K562 (cell line): ENCODE results near the gene MYLIP. TPM values are rescaled to one million over a fixed set of nuclear protein-coding genes. Genes with fewer than 3 reads are reported as not detected.

Experiments used
- ATAC-seq: fragments of 200-7000 bp; cut with Tn5 transposase; 3 replicates; pipeline ENCODE4 v1.9.1; 2020; ENCODE audit warnings: moderate library complexity
- BruUV-seq: library from RNA; stranded (reverse); fragments of 400-500 nt; replicated peaks from 2 replicates; lab custom pipeline; 2021; lab: Mats Ljungman, UMichigan
- CTCF ChIA-PET: fragments of 300-600 bp; formaldehyde crosslinking; extraction: SDS; loops from one replicate; lab custom pipeline; 2021; ENCODE audit warnings: low intra/inter-chr PET ratio; lab: Yijun Ruan, JAX
- POLR2A ChIA-PET: fragments of 300-600, 350-650 bp; sonication (Branson Sonifier 250); formaldehyde crosslinking; extraction: SDS; loops from one replicate; lab custom pipeline; 2021; ENCODE audit warnings: antibody characterized with exemption, inconsistent platforms; lab: Yijun Ruan, JAX
- DNase-seq, 4 experiments: peaks; one replicate each; pipeline versions ENCODE4 v3.0.0 to v3.0.0-alpha.2; 2011 to 2018; ENCODE audit warnings: low spot score in 3 of 4, mixed read lengths in 3 of 4; ENCODE audit errors: extremely low read depth in 1 of 4
- FAIRE-seq: peaks from 2 replicates; lab custom pipeline; 2011; peaks lifted over from hg19 to GRCh38; lab: Jason Lieb, UNC
- H2AFZ ChIP-seq: 2 replicates; pipeline ENCODE4 v1.6.0; 2011; ENCODE audit warnings: low read depth, low read length, control low read depth, inconsistent platforms
- H3K27ac ChIP-seq: fragments of 200-600 bp; 3 replicates; pipeline ENCODE4 v1.8.0; 2011; ENCODE audit warnings: low read depth, mild to moderate bottlenecking, control low read depth, inconsistent platforms, low read length, moderate library complexity, mixed read lengths; ENCODE audit errors: extremely low read depth
- H3K27me3 ChIP-seq, 2 experiments: fragments of 300-600 bp in 1 of 2; 2 replicates in 1 of 2; 3 replicates in 1 of 2; pipeline versions ENCODE4 v1.6.0 to v1.8.0; 2011; ENCODE audit warnings: inconsistent platforms in 2 of 2, low read length in 2 of 2, mild to moderate bottlenecking in 1 of 2, mixed read lengths in 1 of 2, moderate library complexity in 1 of 2; ENCODE audit not compliant: control insufficient read depth in 2 of 2, insufficient read depth in 2 of 2
- H3K36me3 ChIP-seq: fragments of 300-600 bp; 3 replicates; pipeline ENCODE4 v1.8.0; 2011; ENCODE audit warnings: mild to moderate bottlenecking, low read length, inconsistent platforms; ENCODE audit not compliant: control insufficient read depth, insufficient read depth
- H3K4me1 ChIP-seq, 2 experiments: fragments of 200-600 bp in 1 of 2; replicated peaks in 1 of 2; 2 replicates in 1 of 2; 3 replicates in 1 of 2; pipeline versions ENCODE4 v1.5.1 to v1.8.0; 2011; ENCODE audit warnings: inconsistent platforms in 2 of 2, low read length in 2 of 2, mild to moderate bottlenecking in 1 of 2, mixed read lengths in 1 of 2, moderate library complexity in 1 of 2; ENCODE audit not compliant: control insufficient read depth in 2 of 2, insufficient read depth in 2 of 2
- H3K4me2 ChIP-seq: 2 replicates; pipeline ENCODE4 v1.6.1; 2011; ENCODE audit warnings: low read length, control low read depth, inconsistent platforms, mixed read lengths; ENCODE audit not compliant: insufficient read depth
- H3K4me3 ChIP-seq: fragments of 200-600 bp; sonication (generic), shearing (Covaris generic); 2 replicates; pipeline ENCODE4 v1.5.1; 2016; ENCODE audit warnings: control low read depth, inconsistent platforms
- H3K79me2 ChIP-seq: fragments of 200-600 bp; 3 replicates; pipeline ENCODE4 v1.8.0; 2011; ENCODE audit warnings: low read length, inconsistent platforms; ENCODE audit not compliant: control insufficient read depth, insufficient read depth
- H3K9ac ChIP-seq, 2 experiments: 2 replicates each; pipeline versions ENCODE4 v1.6.0 to v1.6.1; 2011; ENCODE audit warnings: low read depth in 2 of 2, low read length in 2 of 2, control low read depth in 1 of 2, inconsistent platforms in 1 of 2, mild to moderate bottlenecking in 1 of 2, mixed read lengths in 1 of 2; ENCODE audit not compliant: insufficient read depth in 1 of 2
- H3K9me1 ChIP-seq: one replicate; pipeline ENCODE4 v1.6.0; 2011; ENCODE audit warnings: inconsistent platforms, mild to moderate bottlenecking, low read length, moderate library complexity; ENCODE audit not compliant: control insufficient read depth, insufficient read depth
- H3K9me3 ChIP-seq: replicated peaks from 2 replicates; pipeline ENCODE4 v1.5.1; 2011; ENCODE audit warnings: low read depth, low read length, inconsistent platforms; ENCODE audit not compliant: control insufficient read depth, insufficient read depth
- H4K20me1 ChIP-seq: replicated peaks from 2 replicates; pipeline ENCODE4 v1.6.1; 2011; ENCODE audit warnings: low read length, inconsistent platforms, mixed read lengths; ENCODE audit not compliant: control insufficient read depth, insufficient read depth
- ARID4B ChIP-seq: sonication (generic); formaldehyde crosslinking; IDR thresholded peaks from 2 replicates; pipeline ENCODE4 v1.8.0; 2022; ENCODE audit warnings: mild to moderate bottlenecking, missing genetic modification reagents
- BCLAF1 ChIP-seq, 2 experiments: fragments of 450-650 bp in 1 of 2; IDR thresholded peaks; 2 replicates each; pipeline ENCODE4 v1.6.1; 2011 to 2017; ENCODE audit warnings: low read depth in 2 of 2, antibody characterized with exemption in 1 of 2, borderline replicate concordance in 1 of 2, low read length in 1 of 2, mild to moderate bottlenecking in 1 of 2, mixed read lengths in 1 of 2; ENCODE audit not compliant: control insufficient read depth in 1 of 2
- BMI1 ChIP-seq: fragments of 150-350 bp; IDR thresholded peaks from 2 replicates; pipeline ENCODE4 v1.6.1; 2014; ENCODE audit warnings: low read length
- ELF4 ChIP-seq: fragments of 450-650 bp; formaldehyde crosslinking; IDR thresholded peaks from 2 replicates; pipeline ENCODE4 v1.4.0; 2022; ENCODE audit warnings: missing genetic modification characterization
- FIP1L1 ChIP-seq: fragments of 200-400 bp; formaldehyde crosslinking; IDR thresholded peaks from 2 replicates; pipeline ENCODE4 v1.6.1; 2018; ENCODE audit warnings: mild to moderate bottlenecking, low read depth, low read length; ENCODE audit not compliant: poor library complexity, severe bottlenecking
- HNRNPH1 ChIP-seq: fragments of 200-400 bp; formaldehyde crosslinking; optimal IDR thresholded peaks from 2 replicates; pipeline ENCODE3; 2017; ENCODE audit warnings: low read depth, mild to moderate bottlenecking, low read length, moderate library complexity
- PATZ1 ChIP-seq: fragments of 250-450 bp; sonication (Bioruptor Pico); IDR thresholded peaks from 2 replicates; pipeline ENCODE4 v1.5.0; 2020; ENCODE audit warnings: mild to moderate bottlenecking, borderline replicate concordance
- POLR2A ChIP-seq: fragments of 450-650 bp; conservative IDR thresholded peaks from 2 replicates; pipeline ENCODE4 v1.6.1; 2016
- POLR2B ChIP-seq: fragments of 450-650 bp; IDR thresholded peaks from 2 replicates; pipeline ENCODE4 v1.6.1; 2018; ENCODE audit warnings: low read depth; ENCODE audit not compliant: partially characterized antibody
- RFX7 ChIP-seq: fragments of 250-450 bp; sonication (Bioruptor Pico); IDR thresholded peaks from 2 replicates; pipeline ENCODE4 v1.5.1; 2021; ENCODE audit warnings: mild to moderate bottlenecking
- SIN3A ChIP-seq, 2 experiments: fragments of 150-350 bp in 1 of 2; IDR thresholded peaks; 2 replicates each; pipeline ENCODE4 v1.6.1; 2011 to 2016; ENCODE audit warnings: borderline replicate concordance in 2 of 2, low read depth in 2 of 2, low read length in 2 of 2, mild to moderate bottlenecking in 2 of 2, moderate library complexity in 2 of 2; ENCODE audit not compliant: control insufficient read depth in 1 of 2
- SMARCA5 ChIP-seq: fragments of 450-650 bp; IDR thresholded peaks from 2 replicates; pipeline ENCODE4 v1.6.1; 2016
- WGBS: fragments of 100-300 bp; shearing (Covaris generic); methylation state at CpG from one replicate; pipeline ENCODE4 v1.1.6; 2016; ENCODE audit warnings: low coverage, mixed read lengths; ENCODE audit not compliant: insufficient coverage; ENCODE audit errors: missing lambda C conversion rate; 5-methylcytosine and 5-hydroxymethylcytosine counted together
- in situ Hi-C: fragments of 300-500 bp; cut with MboI; formaldehyde crosslinking; loops from 4 replicates; pipeline ENCODE4 v1.15.0; 2018; ENCODE audit warnings: inconsistent platforms, mixed read lengths
- intact Hi-C: fragments of 100-400 bp; cut with micrococcal nuclease; formaldehyde crosslinking; loops from 2 replicates; pipeline ENCODE4 v1.14.2; 2022
- polyA plus RNA-seq, 8 experiments: library from polyadenylated mRNA; depleted of rRNA in 4 of 8; stranded (reverse) in 5 of 8; unstranded in 3 of 8; fragments of >200 nt; fragmentation: Nextera tagmentation in 2 of 8; fragmentation: Illumina TruSeq in 1 of 8; extraction: Ambion mirVana in 2 of 8; extraction: Trizol in 1 of 8; gene quantifications; 2 replicates each; pipeline versions ENCODE4 v1.2.1 to v1.2.3, GENCODE V29; 2011 to 2014; ENCODE audit warnings: inconsistent platforms in 1 of 8, missing spikeins in 1 of 8
- total RNA-seq, 7 experiments: library from RNA; depleted of rRNA in 6 of 7; stranded (reverse); fragments of >200 nt in 6 of 7; fragmentation: Illumina TruSeq in 2 of 7; extraction: Trizol in 2 of 7; gene quantifications; 2 replicates each; pipeline versions ENCODE4 v1.2.1 to v1.2.3, GENCODE V29; 2011 to 2021; ENCODE audit warnings: low replicate concordance in 1 of 7

The MYLIP gene
- total and polyA plus RNA-seq, 9 of the 15 experiments (the other 6 are each of a cell fraction or from before 2014, with no cell fraction given) = 10.8 to 43.5 (median 31.5) TPM

- BruUV-seq = no TSS peak
- H3K9me3 ChIP-seq = no peaks in the 10 kb centered on the region
- no peak overlapping the region for H3K9ac ChIP-seq
- intact Hi-C loops = no loop called here
- H3K9me1 ChIP-seq = no peaks in the 10 kb centered on the region
- WGBS = 88% methylated on average over 2 of the region's 2 CpGs
- H2AFZ ChIP-seq = no peak overlapping the region
- CTCF ChIA-PET = no interaction called here
- DNase-seq (no peak), ATAC-seq (peak; percentile 19; the same call in 1 of the 3 replicates), FAIRE-seq (no peak)
- peaks cover 98% of the 10 kb centered on the region for H3K36me3 ChIP-seq
- H3K4me1 ChIP-seq = peaks cover 0 to 3% of the 10 kb centered on the region in 2 experiments; a peak in 1 of 5 replicates
- no peaks in the 10 kb centered on the region for H3K27me3 ChIP-seq
- no peak for TF ChIP-seq BMI1
- TF ChIP-seq RFX7 = no peak
- TF ChIP-seq SMARCA5 = no peak
- peak; percentile 4; the same call in 1 of the 2 replicates for TF ChIP-seq POLR2A
- 0 out of 4 replicates have a peak, but pooled peaks of 1 of the 2 experiments have one; percentile 37 for TF ChIP-seq BCLAF1 (IDR thresholded peaks at IDR 0.05; ENCODE audit: borderline replicate concordance in 1 of 2, control insufficient read depth in 1 of 2, low read depth in 2 of 2, low read length in 1 of 2)
- 0 out of 2 replicates have a peak, but pooled peaks have one; percentile 51 for TF ChIP-seq ELF4 (CRISPR knock-in tag)
- no peak for TF ChIP-seq FIP1L1
- peak; percentile 9 for TF ChIP-seq POLR2B
- no peak for TF ChIP-seq HNRNPH1
- no peak for TF ChIP-seq ARID4B (CRISPR knock-in tag)
- TF ChIP-seq PATZ1 (CRISPR knock-in tag) = 0 out of 2 replicates have a peak, but pooled peaks have one; percentile 49
- peak in 1 of 2 experiments; percentile 59; a peak in 1 of 4 replicates for TF ChIP-seq SIN3A (IDR thresholded peaks at IDR 0.05; ENCODE audit: borderline replicate concordance in 2 of 2, control insufficient read depth in 1 of 2, low read depth in 2 of 2, low read length in 2 of 2)
- peaks cover 49% of the 10 kb centered on the region for H3K79me2 ChIP-seq
- H4K20me1 ChIP-seq = peaks cover 33% of the 10 kb centered on the region
- POLR2A ChIA-PET = interaction anchor here (0.7 to 16.6 kb wide), 6 partner anchors 14 to 330 kb away, joined by 3 to 168 read pairs (median 9); no protein-coding TSS in a partner anchor
- no peak overlapping the region for H3K4me2 ChIP-seq
- no peak overlapping the region for H3K4me3 ChIP-seq
- in situ Hi-C loops = no loop called here
- H3K27ac ChIP-seq = no peak overlapping the region
Observed at GRCh38 chr6:16148498-16148897, 19.6 kb downstream of the MYLIP start.
